PFSK-1 (cell line): ENCODE results near the gene H19.

ENCODE experiments used
- FOXP2 ChIP-seq: optimal IDR thresholded peaks from 2 replicates; pipeline ENCODE3; 2011; ENCODE audit warnings: borderline replicate concordance, control low read depth, inconsistent platforms; ENCODE audit not compliant: insufficient read depth; ENCODE audit errors: extremely low read length, extremely low read depth
- POLR2AphosphoS5 ChIP-seq: IDR thresholded peaks from 2 replicates; pipeline ENCODE4 v1.6.1; 2012; ENCODE audit warnings: low read depth, mild to moderate bottlenecking, control low read depth, low read length, moderate library complexity
- REST ChIP-seq, 2 experiments: IDR thresholded peaks; 2 replicates each; pipeline versions ENCODE4 v1.6.1 to v1.8.0; 2011 to 2012; ENCODE audit warnings: low read depth in 2 of 2, low read length in 2 of 2, control low read depth in 1 of 2, inconsistent platforms in 1 of 2, mild to moderate bottlenecking in 1 of 2, moderate library complexity in 1 of 2; ENCODE audit not compliant: insufficient read depth in 1 of 2
- SIN3A ChIP-seq: IDR thresholded peaks from 2 replicates; pipeline ENCODE4 v1.6.1; 2012; ENCODE audit warnings: mild to moderate bottlenecking, low read length, moderate library complexity, borderline replicate concordance; ENCODE audit not compliant: insufficient read depth
- TAF1 ChIP-seq: IDR thresholded peaks from 2 replicates; pipeline ENCODE4 v1.6.1; 2012; ENCODE audit warnings: low read length, control low read depth, borderline replicate concordance; ENCODE audit not compliant: insufficient read depth

The H19 gene

DNA sequence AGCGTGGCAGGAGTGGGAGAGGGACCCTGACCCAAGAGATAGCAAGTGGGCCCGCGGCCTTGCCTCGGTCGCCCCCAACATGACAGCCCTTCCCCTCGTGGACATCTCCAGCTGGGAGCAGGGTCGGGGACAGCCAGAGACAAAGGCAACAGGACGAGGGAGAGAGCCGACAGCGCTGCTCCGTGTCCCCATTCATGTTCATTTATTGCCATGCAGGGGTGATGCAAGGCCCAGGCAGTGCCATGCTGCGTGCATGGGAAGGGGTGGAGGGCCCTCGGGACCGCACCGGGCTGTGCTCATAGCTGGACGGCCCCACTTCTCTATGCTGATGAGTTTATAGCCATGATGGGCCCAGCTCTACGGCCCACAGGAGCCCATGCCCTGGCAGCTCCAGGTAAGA, 37.9 kb downstream of the H19 start:
- no peak for TF ChIP-seq TAF1
- no peak for TF ChIP-seq POLR2AphosphoS5
- no peak for TF ChIP-seq FOXP2
- no peak for TF ChIP-seq SIN3A
- no peak for TF ChIP-seq REST (IDR thresholded peaks at IDR 0.05; ENCODE audit: insufficient read depth in 1 of 2, low read depth in 2 of 2, low read length in 2 of 2)

- TF ChIP-seq REST (IDR thresholded peaks at IDR 0.05; ENCODE audit: insufficient read depth in 1 of 2, low read depth in 2 of 2, low read length in 2 of 2) (no peak), TAF1 (no peak), SIN3A (no peak), POLR2AphosphoS5 (no peak), FOXP2 (no peak)
Measured at GRCh38 chr11:1958367-1958766, 39.3 kb downstream of the H19 start.

DNA sequence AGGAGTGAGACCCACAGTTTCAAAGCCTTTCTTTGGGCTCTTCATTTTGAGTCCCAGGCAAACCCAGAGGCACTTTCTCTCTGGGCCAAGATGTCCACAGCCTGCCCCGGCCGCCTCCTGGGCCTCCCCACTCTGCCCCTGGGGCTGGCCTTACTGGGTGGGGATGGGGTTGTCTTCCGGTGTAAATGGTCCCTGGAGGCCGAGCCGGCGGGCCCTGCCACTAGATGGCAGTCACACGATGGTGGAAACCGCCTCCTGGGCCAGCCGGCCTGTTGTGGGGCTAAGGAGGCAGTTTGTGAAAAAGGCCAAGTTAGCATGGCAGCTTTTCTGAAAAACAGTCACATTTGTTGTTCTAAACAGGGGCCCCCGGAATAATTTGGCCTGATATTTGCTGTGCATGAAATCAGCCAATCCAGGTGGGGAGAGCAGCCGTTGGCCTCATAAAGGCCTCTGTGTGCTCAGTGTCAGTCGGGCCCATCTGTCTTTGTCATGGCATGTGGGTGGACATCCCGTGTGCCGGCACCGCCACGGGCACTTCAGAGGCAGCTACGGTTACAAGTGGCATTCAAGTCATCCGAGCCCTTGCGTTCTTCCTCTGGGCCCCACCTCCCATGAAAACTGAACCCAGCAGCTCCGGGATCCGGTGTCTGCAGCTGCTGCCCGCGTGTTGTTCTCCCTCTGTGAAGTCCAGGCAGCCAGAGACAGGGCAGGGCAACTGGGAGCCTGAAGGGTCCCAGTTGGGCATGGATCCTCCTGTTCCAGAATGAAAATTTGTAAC, 44.0 kb downstream of the H19 start:
- TF ChIP-seq FOXP2 (no peak), TAF1 (no peak), SIN3A (no peak), POLR2AphosphoS5 (no peak), REST (IDR thresholded peaks at IDR 0.05; ENCODE audit: insufficient read depth in 1 of 2, low read depth in 2 of 2, low read length in 2 of 2) (no peak)

- TF ChIP-seq REST (IDR thresholded peaks at IDR 0.05; ENCODE audit: insufficient read depth in 1 of 2, low read depth in 2 of 2, low read length in 2 of 2) (no peak), TAF1 (no peak), FOXP2 (no peak), POLR2AphosphoS5 (no peak), SIN3A (no peak)
Measured at GRCh38 chr11:1952806-1953482, 44.7 kb downstream of the H19 start.
